ENCODE data around the gene LYRM9. TPM values are rescaled to one million over a fixed set of nuclear protein-coding genes. Genes with fewer than 3 reads are reported as not detected.
"Not testable (repeated sequence)": the region's sequence is repeated elsewhere in the genome, so short reads cannot be mapped to it uniquely, and the experiment has no call there.

Gene LYRM9
- total and polyA plus RNA-seq, 2 of the 8 experiments (the other 6 are each of a cell fraction or from before 2014, with no cell fraction given), result 4.3 to 5.2 TPM

GRCh38 chr17:27846808-27847307 lies 46.3 kb downstream of the LYRM9 start:
- H3K4me2 ChIP-seq (ENCODE audit: insufficient read depth in 1 of 2, low read depth in 2 of 2, low read length in 2 of 2); H3K56ac ChIP-seq (replicated peaks; ENCODE audit: insufficient read length, low read depth, low read length); H3K23ac ChIP-seq (ENCODE audit: insufficient read length); H2AFZ ChIP-seq (ENCODE audit: low read length); H3K79me2 ChIP-seq (ENCODE audit: control insufficient read depth in 1 of 2, insufficient read depth in 2 of 2, low read length in 2 of 2); H2BK20ac ChIP-seq (ENCODE audit: low read length); H2AK5ac ChIP-seq (ENCODE audit: low read depth, low read length); H2BK120ac ChIP-seq (replicated peaks; ENCODE audit: low read depth, low read length); H3K4ac ChIP-seq (replicated peaks; ENCODE audit: insufficient read length, low read depth, low read length); H2BK5ac ChIP-seq (ENCODE audit: low read depth, low read length); H3K4me3 ChIP-seq (ENCODE audit: extremely low read depth in 1 of 4, insufficient read depth in 2 of 4, low read depth in 3 of 4, low read length in 4 of 4); H2BK12ac ChIP-seq (ENCODE audit: low read depth, low read length); H3K4me1 ChIP-seq (replicated peaks in 1 of 4; ENCODE audit: control insufficient read depth in 3 of 4, insufficient read depth in 4 of 4, low read length in 3 of 4); H2BK15ac ChIP-seq (ENCODE audit: low read length); H3K79me1 ChIP-seq (ENCODE audit: low read depth, low read length); H4K91ac ChIP-seq (replicated peaks; ENCODE audit: insufficient read length, low read length); H3K23me2 ChIP-seq (ENCODE audit: low read depth, low read length); H4K20me1 ChIP-seq (replicated peaks in 1 of 2; ENCODE audit: control insufficient read depth in 1 of 2, insufficient read depth in 2 of 2, low read length in 2 of 2); FAIRE-seq; H3K18ac ChIP-seq (ENCODE audit: extremely low read depth, low read length); H3K14ac ChIP-seq (ENCODE audit: insufficient read length); H4K5ac ChIP-seq (ENCODE audit: insufficient read length, low read depth, low read length); H3K9me3 ChIP-seq (ENCODE audit: insufficient read depth in 2 of 2, low read depth in 1 of 2, low read length in 1 of 2); H3K36me3 ChIP-seq (ENCODE audit: control insufficient read depth in 2 of 4, insufficient read depth in 4 of 4, low read length in 3 of 4); POLR2A ChIA-PET (ENCODE audit: partially characterized antibody); H3K27ac ChIP-seq (ENCODE audit: low read depth, low read length); H4K8ac ChIP-seq (ENCODE audit: extremely low read depth, insufficient read depth, low read length); DNase-seq (ENCODE audit: low read depth in 1 of 2, low spot score in 2 of 2); H3K9ac ChIP-seq (replicated peaks in 1 of 4; ENCODE audit: extremely low read depth in 1 of 4, low read depth in 3 of 4, low read length in 3 of 4); H3K27me3 ChIP-seq (replicated peaks in 1 of 4; ENCODE audit: control insufficient read depth in 3 of 4, extremely low read depth in 1 of 4, insufficient read depth in 3 of 4, low read length in 3 of 4): not testable (repeated sequence)
- CTCF ChIA-PET (ENCODE audit: partially characterized antibody), result interaction anchor here (1.3 to 2.2 kb wide), 2 partner anchors 34 to 86 kb away, joined by 3 to 6 read pairs; no protein-coding TSS in a partner anchor
- 80% methylated on average over 11 of the region's 11 CpGs; no CpG with 5 or more reads in 1 of the 2 experiments for WGBS, 2 experiments (ENCODE audit: extremely low coverage in 1 of 2, insufficient coverage in 1 of 2, insufficient read length in 1 of 2, insufficient replicate concordance in 2 of 2, low coverage in 1 of 2, low lambda C conversion rate in 2 of 2, missing lambda C conversion rate in 1 of 2)

All from H1 (cell line).